T-helper 17 cell (primary cell): ENCODE data around the gene KCTD13. TPM values are rescaled to one million over a fixed set of nuclear protein-coding genes. Genes with fewer than 3 reads are reported as not detected.
"Not testable (repeated sequence)": the region's sequence is repeated elsewhere in the genome, so short reads cannot be mapped to it uniquely, and the experiment has no call there.

Source experiments
- ATAC-seq: fragments of 150-1000 bp; cut with Tn5 transposase; 2 replicates; pipeline ENCODE4 v1.10.0; 2021; ENCODE audit warnings: mild to moderate bottlenecking, moderate library complexity
- DNase-seq, 3 donors: peaks; one replicate each; pipeline versions ENCODE4 v3.0.0 to v3.0.0-alpha.2; 2020 to 2021
- H3K9me3 ChIP-seq: one replicate; pipeline ENCODE4 v1.7.0; 2013; ENCODE audit warnings: low read length, mild to moderate bottlenecking; ENCODE audit not compliant: control insufficient read depth, poor library complexity, severe bottlenecking
- H3K27ac Mint-ChIP-seq: one replicate; pipeline ENCODE4 v1.8.0; 2022; ENCODE audit warnings: mild to moderate bottlenecking, moderate library complexity, mixed read lengths
- H3K27me3 Mint-ChIP-seq: one replicate; pipeline ENCODE4 v1.8.0; 2022; ENCODE audit warnings: mixed read lengths
- H3K36me3 Mint-ChIP-seq: one replicate; pipeline ENCODE4 v1.8.0; 2022; ENCODE audit warnings: low read depth, mixed read lengths
- H3K4me1 Mint-ChIP-seq: one replicate; pipeline ENCODE4 v1.8.0; 2022; ENCODE audit warnings: mild to moderate bottlenecking, mixed read lengths
- H3K4me3 Mint-ChIP-seq: one replicate; pipeline ENCODE4 v1.8.0; 2022; ENCODE audit warnings: mild to moderate bottlenecking, moderate library complexity, mixed read lengths
- total RNA-seq, 4 donors: library from RNA in 2 of 4; stranded (reverse) in 2 of 4; gene quantifications; one replicate each; pipeline ENCODE4 v1.2.3 and lab custom pipeline; 2022 to 2026

Gene KCTD13
- total RNA-seq, 2 donors from 2014 or later, result 44.1 to 48.4 TPM

GRCh38 chr16:29961127-29961478, 35.1 kb upstream of the KCTD13 start:
- Mint-ChIP-seq H3K4me3 (peak overlapping the region; percentile 92), H3K27me3 (no peaks in the 10 kb centered on the region), H3K4me1 (peaks cover 16% of the 10 kb centered on the region), H3K36me3 (no peaks in the 10 kb centered on the region), H3K27ac (peak overlapping the region; percentile 72)
- ATAC-seq (no peak), DNase-seq (no peak)
- H3K9me3 ChIP-seq, result no peaks in the 10 kb centered on the region

- DNase-seq, H3K36me3 Mint-ChIP-seq, H3K27ac Mint-ChIP-seq, ATAC-seq, H3K9me3 ChIP-seq, H3K4me3 Mint-ChIP-seq, H3K27me3 Mint-ChIP-seq: not testable (repeated sequence)
- peaks cover 14% of the 10 kb centered on the region for H3K4me1 Mint-ChIP-seq
Observed at GRCh38 chr16:29959821-29960220, 33.8 kb upstream of the KCTD13 start.

GRCh38 chr16:29959293-29959692, 33.3 kb upstream of the KCTD13 start:
- Mint-ChIP-seq H3K27ac (no peak overlapping the region), H3K4me3 (no peak overlapping the region)

GRCh38 chr16:29958756-29959155, 32.7 kb upstream of the KCTD13 start:
- ATAC-seq (no peak), DNase-seq (no peak)
- H3K9me3 ChIP-seq, result no peaks in the 10 kb centered on the region
- no peak overlapping the region for H3K4me3 Mint-ChIP-seq
- H3K4me1 Mint-ChIP-seq, result peaks cover 14% of the 10 kb centered on the region
- H3K36me3 Mint-ChIP-seq, result no peaks in the 10 kb centered on the region
- H3K27ac Mint-ChIP-seq, result no peak overlapping the region
- no peaks in the 10 kb centered on the region for H3K27me3 Mint-ChIP-seq

More at GRCh38 chr16:29959293-29959692, 33.3 kb upstream of the KCTD13 start:
- Mint-ChIP-seq H3K4me1 (peaks cover 14% of the 10 kb centered on the region), H3K27me3 (no peaks in the 10 kb centered on the region), H3K36me3 (no peaks in the 10 kb centered on the region)
- H3K9me3 ChIP-seq, result no peaks in the 10 kb centered on the region
- ATAC-seq (no peak), DNase-seq (no peak)

GRCh38 chr16:29951625-29952365, 25.8 kb upstream of the KCTD13 start:
- Mint-ChIP-seq H3K4me3 (no peak overlapping the region), H3K36me3 (peaks cover 4% of the 10 kb centered on the region), H3K4me1 (no peaks in the 10 kb centered on the region), H3K27me3 (peaks cover 18% of the 10 kb centered on the region), H3K27ac (no peak overlapping the region)
- ATAC-seq (no peak), DNase-seq (no peak)
- H3K9me3 ChIP-seq, result no peaks in the 10 kb centered on the region

GRCh38 chr16:29950806-29951461, 24.9 kb upstream of the KCTD13 start:
- Mint-ChIP-seq H3K36me3 (peaks cover 4% of the 10 kb centered on the region), H3K4me1 (no peaks in the 10 kb centered on the region), H3K27ac (no peak overlapping the region), H3K27me3 (peaks cover 18% of the 10 kb centered on the region), H3K4me3 (no peak overlapping the region)
- no peaks in the 10 kb centered on the region for H3K9me3 ChIP-seq
- ATAC-seq, result no peak
- DNase-seq, result no peak

GRCh38 chr16:29947897-29948296, 21.9 kb upstream of the KCTD13 start:
- Mint-ChIP-seq H3K36me3 (peaks cover 4% of the 10 kb centered on the region), H3K27me3 (peaks cover 18% of the 10 kb centered on the region), H3K27ac (no peak overlapping the region), H3K4me3 (no peak overlapping the region), H3K4me1 (peaks cover 2% of the 10 kb centered on the region)
- H3K9me3 ChIP-seq, result no peaks in the 10 kb centered on the region
- ATAC-seq, result no peak
- DNase-seq, result no peak

GRCh38 chr16:29943846-29944799, 18.1 kb upstream of the KCTD13 start:
- H3K9me3 ChIP-seq, result no peaks in the 10 kb centered on the region
- peaks cover 17% of the 10 kb centered on the region for H3K27me3 Mint-ChIP-seq
- peak overlapping the region; percentile 19 for H3K4me3 Mint-ChIP-seq
- H3K27ac Mint-ChIP-seq, result no peak overlapping the region
- DNase-seq, result no peak
- H3K4me1 Mint-ChIP-seq, result peaks cover 2% of the 10 kb centered on the region
- no peaks in the 10 kb centered on the region for H3K36me3 Mint-ChIP-seq
- no peak for ATAC-seq

GRCh38 chr16:29940656-29941055, 14.6 kb upstream of the KCTD13 start:
- no peak for ATAC-seq
- H3K9me3 ChIP-seq, result no peaks in the 10 kb centered on the region
- H3K36me3 Mint-ChIP-seq, result no peaks in the 10 kb centered on the region
- no peak for DNase-seq
- H3K4me3 Mint-ChIP-seq, result no peak overlapping the region
- no peak overlapping the region for H3K27ac Mint-ChIP-seq
- H3K27me3 Mint-ChIP-seq, result peaks cover 23% of the 10 kb centered on the region
- H3K4me1 Mint-ChIP-seq, result peaks cover 2% of the 10 kb centered on the region

GRCh38 chr16:29931750-29932149, 5.7 kb upstream of the KCTD13 start:
- not testable (repeated sequence) for ATAC-seq, H3K4me1 Mint-ChIP-seq, H3K36me3 Mint-ChIP-seq, H3K9me3 ChIP-seq, H3K4me3 Mint-ChIP-seq, DNase-seq
- Mint-ChIP-seq H3K27ac (peak overlapping the region; percentile 29), H3K27me3 (peaks cover 13% of the 10 kb centered on the region)

GRCh38 chr16:29927070-29927905, 1.3 kb upstream of the KCTD13 start:
- H3K4me1 Mint-ChIP-seq, result peaks cover 27% of the 10 kb centered on the region
- no peak for ATAC-seq

GRCh38 chr16:29926711-29927052, 656 bp upstream of the KCTD13 start:
- H3K4me3 Mint-ChIP-seq, result peak overlapping the region; percentile 98

More at GRCh38 chr16:29927070-29927905, 1.3 kb upstream of the KCTD13 start:
- peak overlapping the region; percentile 98 for H3K27ac Mint-ChIP-seq
- no peak for DNase-seq
- H3K36me3 Mint-ChIP-seq, result no peaks in the 10 kb centered on the region
- peak overlapping the region; percentile 98 for H3K4me3 Mint-ChIP-seq
- no peaks in the 10 kb centered on the region for H3K27me3 Mint-ChIP-seq
- H3K9me3 ChIP-seq, result no peaks in the 10 kb centered on the region

More at GRCh38 chr16:29926711-29927052, 656 bp upstream of the KCTD13 start:
- Mint-ChIP-seq H3K27me3 (no peaks in the 10 kb centered on the region), H3K27ac (peak overlapping the region; percentile 98), H3K36me3 (no peaks in the 10 kb centered on the region), H3K4me1 (peaks cover 27% of the 10 kb centered on the region)
- ATAC-seq (no peak), DNase-seq (no peak)
- no peaks in the 10 kb centered on the region for H3K9me3 ChIP-seq
